Measurements from ENCODE around the gene B3GNT7. TPM values are rescaled to one million over a fixed set of nuclear protein-coding genes. Genes with fewer than 3 reads are reported as not detected.

The B3GNT7 gene
- total and polyA plus RNA-seq, 12 donors, result 0.72 to 61.7 (median 2.1) TPM

GRCh38 chr2:231450548-231450989 is 55.1 kb downstream of the B3GNT7 start:
- no peak for TF ChIP-seq CTCF (IDR thresholded peaks at IDR 0.05)
- no peaks in the 10 kb centered on the region for H3K9me3 ChIP-seq
- no peak overlapping the region for H3K4me3 ChIP-seq
- DNase-seq (no peak), ATAC-seq (no peak)
- H3K4me1 ChIP-seq, result no peaks in the 10 kb centered on the region
- H3K27me3 ChIP-seq, result no peaks in the 10 kb centered on the region
- 91 to 96% methylated on average over 4 of the region's 4 CpGs for WGBS, 2 donors
- H3K36me3 ChIP-seq, result peaks cover 0 to 35% (median 25%) of the 10 kb centered on the region in 9 donors
- intact Hi-C loops (cut with DNase I), result loop anchor here in 8 of 10 donors (5.0 to 10.0 kb wide), 7 partner anchors 223 to 623 kb away; no protein-coding TSS in a partner anchor
- H3K27ac ChIP-seq, result no peak overlapping the region

Small RNA genes within 50 kb of the gene (microRNA-seq; reads per million reads assigned to microRNA genes)
- 0 reads per million in 2 donors for gene MIR4777

Other genes starting within 250 kb of the B3GNT7 start
- 1 to 10 TPM; 1.6 to 6.8 (median 2.4) TPM for gene ARMC9, start 197.1 kb upstream of the B3GNT7 start, total RNA-seq
- gene ARMC9, start 197.1 kb upstream of the B3GNT7 start, polyA plus RNA-seq, result 1 to 10 TPM; 1.7 to 2.0 TPM
- gene NCL, start 68.8 kb downstream of the B3GNT7 start, total RNA-seq, result 100 to 1,000 TPM; 237 to 363 (median 308) TPM
- gene NCL, start 68.8 kb downstream of the B3GNT7 start, polyA plus RNA-seq, result 100 to 1,000 TPM; 127 to 171 TPM
- under 1 TPM in 9 of 10 donors, not detected in 1; 0.21 to 0.82 (median 0.35) TPM for gene NMUR1, start 134.7 kb downstream of the B3GNT7 start, total RNA-seq
- gene NMUR1, start 134.7 kb downstream of the B3GNT7 start, polyA plus RNA-seq, result under 1 TPM; 0.10 to 0.37 TPM
- gene TEX44, start 197.2 kb downstream of the B3GNT7 start, total RNA-seq, result not detected
- gene TEX44, start 197.2 kb downstream of the B3GNT7 start, polyA plus RNA-seq, result not detected